Gastrocnemius medialis (tissue), 4 donors: ENCODE measurements around the gene GGACT.

Experiments
- CTCF ChIP-seq, 5 experiments: fragments of 450-650 bp in 3 of 5; fragments of 200-600 bp in 2 of 5; sonication (generic) in 2 of 5; IDR thresholded peaks in 4 of 5; conservative IDR thresholded peaks in 1 of 5; 1 replicate in 4 of 5; 2 replicates in 1 of 5; pipeline ENCODE4 v1.5.1; 2016 to 2019; ENCODE audit warnings: antibody characterized with exemption in 5 of 5, mild to moderate bottlenecking in 3 of 5, moderate library complexity in 3 of 5
- POLR2A ChIP-seq, 2 donors: fragments of 450-650 bp; IDR thresholded peaks; one replicate each; pipeline ENCODE4 v1.6.1; 2017; ENCODE audit warnings: antibody characterized with exemption in 2 of 2, mild to moderate bottlenecking in 2 of 2, moderate library complexity in 2 of 2

- TF ChIP-seq POLR2A (IDR thresholded peaks at IDR 0.05) (no peak), CTCF (IDR thresholded peaks at IDR 0.05 in 4 of 5, conservative IDR thresholded peaks at IDR 0.05 in 1 of 5) (no peak)
These were observed 107.9 kb downstream of the GGACT start for GRCh38 chr13:100480676-100481075.
